Panc1 (cell line): ENCODE data around the gene GPRIN3. TPM values are rescaled to one million over a fixed set of nuclear protein-coding genes. Genes with fewer than 3 reads are reported as not detected.

Source experiments
- ATAC-seq: fragments of 200-7000 bp; cut with Tn5 transposase; 2 replicates; pipeline ENCODE4 v1.9.1; 2020; ENCODE audit warnings: mild to moderate bottlenecking, moderate library complexity
- BruUV-seq: library from RNA; stranded (reverse); fragments of 400-500 nt; replicated peaks from 2 replicates; lab custom pipeline; 2021; lab: Mats Ljungman, UMichigan
- CTCF ChIA-PET: fragments of 300-600 bp; sonication (Branson Sonifier 250); formaldehyde crosslinking; loops from one replicate; lab custom pipeline; 2022; ENCODE audit warnings: antibody characterized with exemption; lab: Charles Lee
- POLR2A ChIA-PET: fragments of 300-600 bp; sonication (Branson Sonifier 250); formaldehyde crosslinking; loops from one replicate; lab custom pipeline; 2022; ENCODE audit warnings: antibody characterized with exemption; lab: Charles Lee
- DNase-seq: peaks from one replicate; pipeline ENCODE4 v3.0.0-alpha.2; 2010; ENCODE audit warnings: low read depth, low spot score
- H3K27ac ChIP-seq: 2 replicates; pipeline ENCODE4 v1.5.1; 2011; ENCODE audit warnings: mild to moderate bottlenecking, low read length, inconsistent platforms
- H3K27me3 ChIP-seq: fragments of 200-500 bp; sonication (Bioruptor generic); 2 replicates; pipeline ENCODE4 v1.6.0; 2014; ENCODE audit warnings: low read length, inconsistent platforms; ENCODE audit not compliant: control insufficient read depth, insufficient read depth
- H3K36me3 ChIP-seq: fragments of 200-500 bp; sonication (Bioruptor generic); 2 replicates; pipeline ENCODE4 v1.5.1; 2014; ENCODE audit warnings: inconsistent platforms, mild to moderate bottlenecking, low read length, moderate library complexity; ENCODE audit not compliant: control insufficient read depth, insufficient read depth
- H3K4me1 ChIP-seq: 2 replicates; pipeline ENCODE4 v1.5.1; 2011; ENCODE audit warnings: inconsistent platforms, mild to moderate bottlenecking, low read length, moderate library complexity; ENCODE audit not compliant: control insufficient read depth, insufficient read depth
- H3K4me3 ChIP-seq, 2 experiments: 2 replicates each; pipeline ENCODE4 v1.5.1; 2011 to 2012; ENCODE audit warnings: low read depth in 2 of 2, low read length in 2 of 2, mild to moderate bottlenecking in 2 of 2, inconsistent platforms in 1 of 2, moderate library complexity in 1 of 2
- H3K9me3 ChIP-seq: fragments of 200-500 bp; sonication (Bioruptor generic); 2 replicates; pipeline ENCODE4 v1.5.1; 2014; ENCODE audit warnings: low read depth, mild to moderate bottlenecking, inconsistent platforms, low read length, moderate library complexity; ENCODE audit not compliant: control insufficient read depth, insufficient read depth
- POLR2AphosphoS5 ChIP-seq: IDR thresholded peaks from 2 replicates; pipeline ENCODE4 v1.6.1; 2012; ENCODE audit warnings: mild to moderate bottlenecking, low read depth, low read length, moderate library complexity
- SIN3A ChIP-seq: IDR thresholded peaks from 2 replicates; pipeline ENCODE4 v1.6.1; 2012; ENCODE audit warnings: low read depth, mild to moderate bottlenecking, low read length, moderate library complexity, borderline replicate concordance; ENCODE audit not compliant: insufficient read depth
- TCF7L2 ChIP-seq: IDR thresholded peaks from 2 replicates; pipeline ENCODE4 v1.6.1; 2011; ENCODE audit warnings: mild to moderate bottlenecking, low read depth, low read length, inconsistent platforms
- in situ Hi-C: cut with HindIII; loops from 2 replicates; pipeline ENCODE4 v1.10.0; 2016; ENCODE audit warnings: low sequenced_read_pairs, low pct_unique_long_range_greater_than_20kb
- intact Hi-C: fragments of 100-400 bp; cut with micrococcal nuclease; formaldehyde crosslinking; loops from one replicate; pipeline ENCODE4 v1.10.0; 2022; ENCODE audit not compliant: unreplicated experiment
- total RNA-seq: library from RNA; stranded (reverse); gene quantifications from one replicate; pipeline ENCODE4 v1.2.1, GENCODE V29; 2021; ENCODE audit not compliant: unreplicated experiment
- TF ChIP-seq, protein P1 (sequence below), 2 experiments: IDR thresholded peaks; 2 replicates each; pipeline ENCODE4 v1.6.1; 2011 to 2012; ENCODE audit warnings: low read depth in 2 of 2, control low read depth in 1 of 2, low read length in 1 of 2, mild to moderate bottlenecking in 1 of 2, moderate library complexity in 1 of 2; ENCODE audit not compliant: insufficient read depth in 1 of 2
- TF ChIP-seq, protein P2 (sequence below): fragments of 450-650 bp; IDR thresholded peaks from 2 replicates; pipeline ENCODE4 v1.5.1; 2017; ENCODE audit warnings: mild to moderate bottlenecking

GPRIN3 gene
- total RNA-seq, 1 experiment from 2014 or later: 0.03 TPM

DNA sequence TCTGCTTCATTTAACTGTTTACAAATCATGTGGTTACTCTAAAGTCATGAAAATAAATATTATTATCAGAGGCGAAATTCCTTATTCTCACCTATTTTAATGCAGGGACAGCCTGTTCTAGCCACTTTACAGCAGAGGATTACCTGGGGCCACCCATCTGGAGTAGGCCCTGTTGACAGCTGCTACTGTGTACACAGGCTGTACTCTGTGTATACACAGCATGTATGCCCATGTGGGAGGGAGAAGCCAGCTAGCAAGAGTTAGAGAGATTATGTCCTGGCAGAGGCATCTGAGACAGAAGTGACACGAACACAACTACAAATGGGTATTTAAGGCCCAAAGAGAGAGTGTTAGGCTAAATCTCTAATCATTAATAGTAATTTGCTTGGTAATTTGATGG is 62.1 kb downstream of the GPRIN3 start:
- ATAC-seq (no peak), DNase-seq (no peak)
- no peaks in the 10 kb centered on the region for H3K9me3 ChIP-seq
- H3K27me3 ChIP-seq: no peaks in the 10 kb centered on the region; the same call in 1 of the 2 replicates
- no peaks in the 10 kb centered on the region for H3K4me1 ChIP-seq
- no peaks in the 10 kb centered on the region for H3K36me3 ChIP-seq
- CTCF ChIA-PET: no interaction called here
- H3K27ac ChIP-seq: no peak overlapping the region
- TF ChIP-seq, protein P1, sequence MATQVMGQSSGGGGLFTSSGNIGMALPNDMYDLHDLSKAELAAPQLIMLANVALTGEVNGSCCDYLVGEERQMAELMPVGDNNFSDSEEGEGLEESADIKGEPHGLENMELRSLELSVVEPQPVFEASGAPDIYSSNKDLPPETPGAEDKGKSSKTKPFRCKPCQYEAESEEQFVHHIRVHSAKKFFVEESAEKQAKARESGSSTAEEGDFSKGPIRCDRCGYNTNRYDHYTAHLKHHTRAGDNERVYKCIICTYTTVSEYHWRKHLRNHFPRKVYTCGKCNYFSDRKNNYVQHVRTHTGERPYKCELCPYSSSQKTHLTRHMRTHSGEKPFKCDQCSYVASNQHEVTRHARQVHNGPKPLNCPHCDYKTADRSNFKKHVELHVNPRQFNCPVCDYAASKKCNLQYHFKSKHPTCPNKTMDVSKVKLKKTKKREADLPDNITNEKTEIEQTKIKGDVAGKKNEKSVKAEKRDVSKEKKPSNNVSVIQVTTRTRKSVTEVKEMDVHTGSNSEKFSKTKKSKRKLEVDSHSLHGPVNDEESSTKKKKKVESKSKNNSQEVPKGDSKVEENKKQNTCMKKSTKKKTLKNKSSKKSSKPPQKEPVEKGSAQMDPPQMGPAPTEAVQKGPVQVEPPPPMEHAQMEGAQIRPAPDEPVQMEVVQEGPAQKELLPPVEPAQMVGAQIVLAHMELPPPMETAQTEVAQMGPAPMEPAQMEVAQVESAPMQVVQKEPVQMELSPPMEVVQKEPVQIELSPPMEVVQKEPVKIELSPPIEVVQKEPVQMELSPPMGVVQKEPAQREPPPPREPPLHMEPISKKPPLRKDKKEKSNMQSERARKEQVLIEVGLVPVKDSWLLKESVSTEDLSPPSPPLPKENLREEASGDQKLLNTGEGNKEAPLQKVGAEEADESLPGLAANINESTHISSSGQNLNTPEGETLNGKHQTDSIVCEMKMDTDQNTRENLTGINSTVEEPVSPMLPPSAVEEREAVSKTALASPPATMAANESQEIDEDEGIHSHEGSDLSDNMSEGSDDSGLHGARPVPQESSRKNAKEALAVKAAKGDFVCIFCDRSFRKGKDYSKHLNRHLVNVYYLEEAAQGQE (IDR thresholded peaks at IDR 0.05; ENCODE audit: insufficient read depth in 1 of 2, low read depth in 2 of 2, low read length in 1 of 2): no peak
- TF ChIP-seq TCF7L2: no peak
- TF ChIP-seq POLR2AphosphoS5: no peak
- TF ChIP-seq SIN3A: no peak
- TF ChIP-seq, protein P2, sequence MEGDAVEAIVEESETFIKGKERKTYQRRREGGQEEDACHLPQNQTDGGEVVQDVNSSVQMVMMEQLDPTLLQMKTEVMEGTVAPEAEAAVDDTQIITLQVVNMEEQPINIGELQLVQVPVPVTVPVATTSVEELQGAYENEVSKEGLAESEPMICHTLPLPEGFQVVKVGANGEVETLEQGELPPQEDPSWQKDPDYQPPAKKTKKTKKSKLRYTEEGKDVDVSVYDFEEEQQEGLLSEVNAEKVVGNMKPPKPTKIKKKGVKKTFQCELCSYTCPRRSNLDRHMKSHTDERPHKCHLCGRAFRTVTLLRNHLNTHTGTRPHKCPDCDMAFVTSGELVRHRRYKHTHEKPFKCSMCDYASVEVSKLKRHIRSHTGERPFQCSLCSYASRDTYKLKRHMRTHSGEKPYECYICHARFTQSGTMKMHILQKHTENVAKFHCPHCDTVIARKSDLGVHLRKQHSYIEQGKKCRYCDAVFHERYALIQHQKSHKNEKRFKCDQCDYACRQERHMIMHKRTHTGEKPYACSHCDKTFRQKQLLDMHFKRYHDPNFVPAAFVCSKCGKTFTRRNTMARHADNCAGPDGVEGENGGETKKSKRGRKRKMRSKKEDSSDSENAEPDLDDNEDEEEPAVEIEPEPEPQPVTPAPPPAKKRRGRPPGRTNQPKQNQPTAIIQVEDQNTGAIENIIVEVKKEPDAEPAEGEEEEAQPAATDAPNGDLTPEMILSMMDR: no peak
- POLR2A ChIA-PET: no interaction called here
- H3K4me3 ChIP-seq: no peak overlapping the region
- no TSS peak for BruUV-seq
- intact Hi-C loops: no loop called here
- in situ Hi-C loops: no loop called here

DNA sequence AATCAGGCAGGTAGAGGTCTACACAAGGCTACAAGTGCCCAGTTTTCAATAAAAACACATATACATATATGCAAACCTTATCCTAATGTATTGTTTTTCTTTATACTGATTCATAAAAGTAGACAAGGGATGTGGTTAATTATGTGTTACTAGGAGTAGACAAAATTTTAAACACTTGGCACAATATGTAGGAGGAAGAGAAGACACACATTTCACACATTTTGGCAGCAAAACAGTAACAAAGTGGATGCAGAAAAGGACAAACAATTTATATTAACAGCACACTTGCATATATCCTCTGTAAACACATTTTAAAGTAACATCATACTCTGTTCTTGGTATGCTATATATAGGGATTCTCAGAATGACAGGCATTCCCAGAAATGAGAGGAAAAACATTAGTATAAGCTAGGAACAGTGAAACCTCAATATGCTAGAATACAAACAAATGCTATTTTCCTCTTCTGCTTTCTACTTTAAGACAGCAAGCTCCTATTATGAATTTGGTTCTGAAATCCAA is 63.8 kb downstream of the GPRIN3 start:
- in situ Hi-C loops (no loop called here), intact Hi-C loops (no loop called here)
- Histone ChIP-seq H3K36me3 (no peaks in the 10 kb centered on the region), H3K9me3 (no peaks in the 10 kb centered on the region), H3K4me3 (no peak overlapping the region), H3K4me1 (no peaks in the 10 kb centered on the region), H3K27me3 (no peaks in the 10 kb centered on the region; the same call in 1 of the 2 replicates), H3K27ac (no peak overlapping the region)
- no peak for ATAC-seq
- POLR2A ChIA-PET: no interaction called here
- BruUV-seq: no TSS peak
- no peak for DNase-seq
- TF ChIP-seq, protein P1 (IDR thresholded peaks at IDR 0.05; ENCODE audit: insufficient read depth in 1 of 2, low read depth in 2 of 2, low read length in 1 of 2): no peak
- TF ChIP-seq TCF7L2 (no peak), POLR2AphosphoS5 (no peak), SIN3A (no peak)
- TF ChIP-seq, protein P2: no peak
- CTCF ChIA-PET: no interaction called here
